Vagina (tissue), 2 donors: ENCODE data around the gene CTBP1. TPM values are rescaled to one million over a fixed set of nuclear protein-coding genes. Genes with fewer than 3 reads are reported as not detected.

Experiments
- DNase-seq, 2 donors: peaks; one replicate each; pipeline ENCODE4 v3.0.0-alpha.2; 2017; ENCODE audit errors: extremely low spot score in 2 of 2
- H3K27ac ChIP-seq: fragments of 200-600 bp; sonication (generic); one replicate; pipeline ENCODE4 v1.5.1; 2019
- H3K27me3 ChIP-seq: fragments of 200-600 bp; sonication (generic); one replicate; pipeline ENCODE4 v1.5.1; 2019
- H3K36me3 ChIP-seq, 2 donors: fragments of 200-600 bp; sonication (generic); one replicate each; pipeline ENCODE4 v1.5.1; 2017 to 2019
- H3K4me1 ChIP-seq: fragments of 200-600 bp; sonication (generic); one replicate; pipeline ENCODE4 v1.5.1; 2019
- H3K4me3 ChIP-seq, 2 donors: fragments of 200-600 bp; sonication (generic); 1 replicate in 1 of 2; 2 replicates in 1 of 2; pipeline ENCODE4 v1.5.1; 2016 to 2019
- H3K9me3 ChIP-seq: fragments of 200-600 bp; sonication (generic); one replicate; pipeline ENCODE4 v1.5.1; 2019
- CTCF ChIP-seq, 3 experiments: fragments of 450-650 bp in 2 of 3; fragments of 200-600 bp in 1 of 3; sonication (generic) in 1 of 3; IDR thresholded peaks; one replicate each; pipeline ENCODE4 v1.5.1; 2017 to 2019; ENCODE audit warnings: antibody characterized with exemption in 3 of 3, mild to moderate bottlenecking in 2 of 3, moderate library complexity in 2 of 3
- POLR2A ChIP-seq, 2 donors: fragments of 450-650 bp; IDR thresholded peaks; one replicate each; pipeline ENCODE4 v1.6.1; 2017; ENCODE audit warnings: antibody characterized with exemption in 2 of 2, mild to moderate bottlenecking in 2 of 2, moderate library complexity in 2 of 2
- POLR2AphosphoS5 ChIP-seq, 2 donors: sonication (generic); formaldehyde crosslinking; IDR thresholded peaks; one replicate each; pipeline ENCODE4 v1.9.0; 2017; ENCODE audit warnings: antibody characterized with exemption in 2 of 2, mild to moderate bottlenecking in 2 of 2, low read depth in 1 of 2; ENCODE audit not compliant: insufficient read depth in 1 of 2
- intact Hi-C: fragments of 100-400 bp; cut with DNase I; formaldehyde crosslinking; loops from one replicate; pipeline ENCODE4 v1.15.1; 2023
- total RNA-seq: library from RNA; depleted of rRNA; stranded (reverse); fragments of >200 nt; gene quantifications from one replicate; pipeline ENCODE4 v1.2.3, GENCODE V29; 2016

Gene CTBP1
- total RNA-seq, 1 donor from 2014 or later = 93.1 TPM

GRCh38 chr4:1276984-1277383, 28.1 kb upstream of the CTBP1 start:
- H3K36me3 ChIP-seq = no peaks in the 10 kb centered on the region
- no peaks in the 10 kb centered on the region for H3K9me3 ChIP-seq
- intact Hi-C loops = no loop called here
- H3K27me3 ChIP-seq = no peaks in the 10 kb centered on the region
- no peak overlapping the region for H3K4me3 ChIP-seq
- TF ChIP-seq POLR2AphosphoS5 (IDR thresholded peaks at IDR 0.05; ENCODE audit: insufficient read depth in 1 of 2, low read depth in 1 of 2) (no peak), POLR2A (IDR thresholded peaks at IDR 0.05) (no peak), CTCF (IDR thresholded peaks at IDR 0.05) (no peak)
- no peaks in the 10 kb centered on the region for H3K4me1 ChIP-seq
- DNase-seq = no peak
- no peak overlapping the region for H3K27ac ChIP-seq

GRCh38 chr4:1274871-1275270, 25.9 kb upstream of the CTBP1 start:
- DNase-seq = no peak
- H3K27me3 ChIP-seq = no peaks in the 10 kb centered on the region
- no peak overlapping the region for H3K4me3 ChIP-seq
- intact Hi-C loops = loop anchor here (5.0 kb wide), 1 partner anchor 108 kb away; no protein-coding TSS in a partner anchor
- H3K4me1 ChIP-seq = no peaks in the 10 kb centered on the region
- no peak for TF ChIP-seq POLR2AphosphoS5 (IDR thresholded peaks at IDR 0.05; ENCODE audit: insufficient read depth in 1 of 2, low read depth in 1 of 2)
- no peak for TF ChIP-seq POLR2A (IDR thresholded peaks at IDR 0.05)
- no peak for TF ChIP-seq CTCF (IDR thresholded peaks at IDR 0.05)
- H3K36me3 ChIP-seq = no peaks in the 10 kb centered on the region
- no peaks in the 10 kb centered on the region for H3K9me3 ChIP-seq
- H3K27ac ChIP-seq = no peak overlapping the region

GRCh38 chr4:1271686-1272085, 22.8 kb upstream of the CTBP1 start:
- Histone ChIP-seq H3K27ac (no peak overlapping the region), H3K36me3 (no peaks in the 10 kb centered on the region), H3K9me3 (no peaks in the 10 kb centered on the region), H3K27me3 (no peaks in the 10 kb centered on the region), H3K4me1 (no peaks in the 10 kb centered on the region), H3K4me3 (no peak overlapping the region)
- no peak for TF ChIP-seq CTCF (IDR thresholded peaks at IDR 0.05)
- no peak for TF ChIP-seq POLR2A (IDR thresholded peaks at IDR 0.05)
- no peak for TF ChIP-seq POLR2AphosphoS5 (IDR thresholded peaks at IDR 0.05; ENCODE audit: insufficient read depth in 1 of 2, low read depth in 1 of 2)
- intact Hi-C loops = loop anchor here (5.0 kb wide), 1 partner anchor 104 kb away; no protein-coding TSS in a partner anchor
- no peak for DNase-seq

- no peaks in the 10 kb centered on the region for H3K27me3 ChIP-seq
- no peak for TF ChIP-seq POLR2A (IDR thresholded peaks at IDR 0.05)
- no peaks in the 10 kb centered on the region for H3K4me1 ChIP-seq
- no peaks in the 10 kb centered on the region for H3K36me3 ChIP-seq
- no peak for DNase-seq
- H3K4me3 ChIP-seq = no peak overlapping the region
- intact Hi-C loops = no loop called here
- H3K27ac ChIP-seq = no peak overlapping the region
- no peaks in the 10 kb centered on the region for H3K9me3 ChIP-seq
These were observed 20.3 kb upstream of the CTBP1 start for GRCh38 chr4:1269209-1269608.

GRCh38 chr4:1266881-1267763, 18.2 kb upstream of the CTBP1 start:
- Histone ChIP-seq H3K27me3 (no peaks in the 10 kb centered on the region), H3K4me3 (no peak overlapping the region), H3K27ac (no peak overlapping the region), H3K4me1 (no peaks in the 10 kb centered on the region), H3K36me3 (no peaks in the 10 kb centered on the region), H3K9me3 (no peaks in the 10 kb centered on the region)
- no peak for DNase-seq
- intact Hi-C loops = no loop called here
- TF ChIP-seq POLR2A (IDR thresholded peaks at IDR 0.05) = no peak
- no peak for TF ChIP-seq POLR2AphosphoS5 (IDR thresholded peaks at IDR 0.05; ENCODE audit: insufficient read depth in 1 of 2, low read depth in 1 of 2)
- no peak for TF ChIP-seq CTCF (IDR thresholded peaks at IDR 0.05)
